IMR-90 (cell line): ENCODE measurements around the gene L3MBTL3.

Experiments used
- POLR2A ChIP-seq: IDR thresholded peaks from 2 replicates; pipeline ENCODE4 v1.6.1; 2012; ENCODE audit warnings: mild to moderate bottlenecking, low read depth, low read length
- RAD21 ChIP-seq: IDR thresholded peaks from 2 replicates; pipeline ENCODE4 v1.6.1; 2012; ENCODE audit warnings: low read length, improper control_type of control experiment
- SMC3 ChIP-seq: fragments of 150-350 bp; IDR thresholded peaks from 2 replicates; pipeline ENCODE4 v1.6.1; 2016; ENCODE audit warnings: low read depth, mild to moderate bottlenecking, antibody characterized with exemption, low read length, moderate library complexity
- TF ChIP-seq, protein P1 (sequence below): conservative IDR thresholded peaks from 2 replicates; pipeline ENCODE4 v1.5.1; 2012; ENCODE audit warnings: mild to moderate bottlenecking, low read depth, low read length, improper control_type of control experiment

DNA sequence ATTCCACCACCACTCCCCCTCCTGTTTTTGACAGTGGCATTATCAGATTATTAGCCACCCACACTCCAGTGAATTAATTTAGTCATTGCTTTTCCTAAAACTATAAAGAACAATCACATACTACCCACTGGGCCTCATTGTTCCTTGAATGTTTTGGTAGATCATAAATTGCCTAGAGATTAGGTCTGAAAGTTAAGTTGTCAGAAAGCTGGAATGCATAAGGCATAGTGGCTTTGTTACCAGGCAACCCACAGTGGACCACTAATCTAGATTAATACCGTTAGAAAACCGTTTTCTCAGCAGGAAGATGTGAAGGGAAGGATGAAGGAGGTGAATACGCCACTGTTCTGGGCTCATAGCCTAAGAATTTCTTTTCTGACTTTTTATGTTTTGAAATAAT, 128.7 kb downstream of the L3MBTL3 start:
- TF ChIP-seq, protein P1, sequence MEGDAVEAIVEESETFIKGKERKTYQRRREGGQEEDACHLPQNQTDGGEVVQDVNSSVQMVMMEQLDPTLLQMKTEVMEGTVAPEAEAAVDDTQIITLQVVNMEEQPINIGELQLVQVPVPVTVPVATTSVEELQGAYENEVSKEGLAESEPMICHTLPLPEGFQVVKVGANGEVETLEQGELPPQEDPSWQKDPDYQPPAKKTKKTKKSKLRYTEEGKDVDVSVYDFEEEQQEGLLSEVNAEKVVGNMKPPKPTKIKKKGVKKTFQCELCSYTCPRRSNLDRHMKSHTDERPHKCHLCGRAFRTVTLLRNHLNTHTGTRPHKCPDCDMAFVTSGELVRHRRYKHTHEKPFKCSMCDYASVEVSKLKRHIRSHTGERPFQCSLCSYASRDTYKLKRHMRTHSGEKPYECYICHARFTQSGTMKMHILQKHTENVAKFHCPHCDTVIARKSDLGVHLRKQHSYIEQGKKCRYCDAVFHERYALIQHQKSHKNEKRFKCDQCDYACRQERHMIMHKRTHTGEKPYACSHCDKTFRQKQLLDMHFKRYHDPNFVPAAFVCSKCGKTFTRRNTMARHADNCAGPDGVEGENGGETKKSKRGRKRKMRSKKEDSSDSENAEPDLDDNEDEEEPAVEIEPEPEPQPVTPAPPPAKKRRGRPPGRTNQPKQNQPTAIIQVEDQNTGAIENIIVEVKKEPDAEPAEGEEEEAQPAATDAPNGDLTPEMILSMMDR: no peak
- TF ChIP-seq POLR2A: no peak
- TF ChIP-seq SMC3: no peak
- no peak for TF ChIP-seq RAD21
